GM12878 (cell line): Measurements from ENCODE around the gene C19orf38. TPM values are rescaled to one million over a fixed set of nuclear protein-coding genes. Genes with fewer than 3 reads are reported as not detected.

Experiments
- ATAC-seq: fragments of 200-7000 bp; cut with Tn5 transposase; 3 replicates; pipeline ENCODE4 v1.9.1; 2020; ENCODE audit warnings: mild to moderate bottlenecking, moderate library complexity
- BruUV-seq: library from RNA; stranded (reverse); fragments of 400-500 nt; replicated peaks from 2 replicates; lab custom pipeline; 2021; lab: Mats Ljungman, UMichigan
- CTCF ChIA-PET: fragments of 300-600 bp; sonication (Branson Sonifier 250); formaldehyde crosslinking; extraction: SDS; loops from one replicate; lab custom pipeline; 2021; ENCODE audit warnings: inconsistent platforms; lab: Yijun Ruan, JAX
- POLR2A ChIA-PET: fragments of 350-600 bp; formaldehyde crosslinking; extraction: SDS; loops from one replicate; lab custom pipeline; 2021; ENCODE audit warnings: inconsistent platforms; lab: Charles Lee
- RAD21 ChIA-PET: fragments of 300-600 bp; sonication (Branson Sonifier 250); formaldehyde crosslinking; loops from one replicate; lab custom pipeline; 2023; ENCODE audit warnings: antibody characterized with exemption; ENCODE audit not compliant: unreplicated experiment; lab: Charles Lee
- SMC1A ChIA-PET: fragments of 300-600 bp; sonication (Branson Sonifier 250); formaldehyde crosslinking; loops from one replicate; lab custom pipeline; 2023; ENCODE audit not compliant: unreplicated experiment, uncharacterized antibody; lab: Charles Lee
- DNase-seq: peaks from one replicate; pipeline ENCODE4 v3.0.0-alpha.2; 2011; ENCODE audit warnings: low read depth, low spot score
- FAIRE-seq: peaks from 3 replicates; lab custom pipeline; 2011; peaks lifted over from hg19 to GRCh38; lab: Jason Lieb, UNC
- H2AFZ ChIP-seq: 2 replicates; pipeline ENCODE4 v1.6.0; 2011; ENCODE audit warnings: low read depth, low read length, control low read depth; ENCODE audit not compliant: control insufficient read depth
- H3K27ac ChIP-seq: 2 replicates; pipeline ENCODE4 v1.5.1; 2011; ENCODE audit warnings: control low read depth; ENCODE audit not compliant: control insufficient read depth, insufficient read depth
- H3K27me3 ChIP-seq, 2 experiments: replicated peaks in 1 of 2; 2 replicates each; pipeline versions ENCODE4 v1.6.0 to v1.6.1; 2011; ENCODE audit warnings: low read length in 1 of 2; ENCODE audit not compliant: control insufficient read depth in 2 of 2, insufficient read depth in 2 of 2
- H3K36me3 ChIP-seq, 2 experiments: 2 replicates each; pipeline ENCODE4 v1.5.1; 2011; ENCODE audit warnings: low read length in 1 of 2; ENCODE audit not compliant: control insufficient read depth in 2 of 2, insufficient read depth in 2 of 2
- H3K4me1 ChIP-seq: 2 replicates; pipeline ENCODE4 v1.6.1; 2011; ENCODE audit warnings: mild to moderate bottlenecking, low read length, moderate library complexity, mixed read lengths; ENCODE audit not compliant: control insufficient read depth, insufficient read depth
- H3K4me2 ChIP-seq: 2 replicates; pipeline ENCODE4 v1.6.0; 2011; ENCODE audit warnings: control low read depth; ENCODE audit not compliant: control insufficient read depth, insufficient read depth
- H3K4me3 ChIP-seq: fragments of 200-600 bp; sonication (generic); 2 replicates; pipeline ENCODE4 v1.5.1; 2016
- H3K79me2 ChIP-seq: 2 replicates; pipeline ENCODE4 v1.6.0; 2011; ENCODE audit warnings: low read length; ENCODE audit not compliant: control insufficient read depth, insufficient read depth
- H3K9ac ChIP-seq: 2 replicates; pipeline ENCODE4 v1.8.0; 2011; ENCODE audit warnings: low read length, control low read depth, mixed read lengths; ENCODE audit not compliant: control insufficient read depth, insufficient read depth
- H3K9me3 ChIP-seq: replicated peaks from 3 replicates; pipeline ENCODE4 v1.5.1; 2011; ENCODE audit warnings: mild to moderate bottlenecking, low read length; ENCODE audit not compliant: control insufficient read depth, insufficient read depth
- H4K20me1 ChIP-seq: 2 replicates; pipeline ENCODE4 v1.6.0; 2011; ENCODE audit not compliant: control insufficient read depth, insufficient read depth
- BCL3 ChIP-seq: IDR thresholded peaks from 2 replicates; pipeline ENCODE4 v1.6.1; 2011; ENCODE audit warnings: borderline replicate concordance, low read depth, mild to moderate bottlenecking, moderate library complexity, low read length; ENCODE audit not compliant: insufficient read depth, poor library complexity, severe bottlenecking
- LARP7 ChIP-seq: fragments of 450-650 bp; IDR thresholded peaks from 2 replicates; pipeline ENCODE4 v1.6.1; 2017; ENCODE audit warnings: mild to moderate bottlenecking
- NBN ChIP-seq: fragments of 450-650 bp; IDR thresholded peaks from 2 replicates; pipeline ENCODE4 v1.6.1; 2016
- PBX3 ChIP-seq: IDR thresholded peaks from 2 replicates; pipeline ENCODE4 v1.6.1; 2011; ENCODE audit warnings: mild to moderate bottlenecking, low read depth, low read length, moderate library complexity; ENCODE audit not compliant: insufficient replicate concordance
- POLR2A ChIP-seq: IDR thresholded peaks from 2 replicates; pipeline ENCODE4 v1.6.1; 2011; ENCODE audit warnings: low read depth, mild to moderate bottlenecking, low read length
- SUPT20H ChIP-seq: IDR thresholded peaks from 2 replicates; pipeline ENCODE4 v1.6.1; 2011; ENCODE audit warnings: low read depth, mild to moderate bottlenecking, low read length, moderate library complexity, borderline replicate concordance; ENCODE audit not compliant: control insufficient read depth
- WGBS: methylation state at CpG from one replicate; pipeline ENCODE4 v1.1.6; 2016; ENCODE audit warnings: low lambda C conversion rate; ENCODE audit not compliant: insufficient replicate concordance, insufficient coverage; ENCODE audit errors: missing lambda C conversion rate; 5-methylcytosine and 5-hydroxymethylcytosine counted together
- in situ Hi-C: fragments of 300-500 bp; cut with MboI; formaldehyde crosslinking; loops from 9 replicates; pipeline ENCODE4 v1.14.3; 2018; ENCODE audit warnings: mixed read lengths
- intact Hi-C: fragments of 100-400 bp; cut with micrococcal nuclease; formaldehyde crosslinking; loops from one replicate; pipeline ENCODE4 v1.14.2; 2022; ENCODE audit not compliant: unreplicated experiment
- polyA plus RNA-seq, 11 experiments: library from polyadenylated mRNA; depleted of rRNA in 4 of 11; unstranded in 6 of 11; stranded (reverse) in 5 of 11; fragments of >200 nt; fragmentation: Nextera tagmentation in 4 of 11; fragmentation: Illumina TruSeq in 1 of 11; extraction: Ambion mirVana in 4 of 11; extraction: Trizol in 1 of 11; gene quantifications; 1 replicate in 1 of 11; 2 replicates in 10 of 11; pipeline versions ENCODE4 v1.2.1 to v1.2.3, GENCODE V29; 2011 to 2016; ENCODE audit warnings: inconsistent platforms in 2 of 11, missing spikeins in 2 of 11, low read depth in 1 of 11
- total RNA-seq, 4 experiments: library from RNA; depleted of rRNA in 3 of 4; stranded (reverse); fragments of >200 nt in 3 of 4; fragmentation: Illumina TruSeq in 1 of 4; extraction: Trizol in 1 of 4; gene quantifications; 2 replicates each; pipeline versions ENCODE4 v1.2.1 to v1.2.3, GENCODE V29; 2013 to 2021

C19orf38 gene
- total and polyA plus RNA-seq, 10 of the 15 experiments (the other 5 are each of a cell fraction or from before 2014, with no cell fraction given) = 2.6 to 7.5 (median 5.0) TPM

- FAIRE-seq (no peak), ATAC-seq (no peak; the same call in 2 of the 3 replicates), DNase-seq (no peak)
- Histone ChIP-seq H3K9me3 (no peaks in the 10 kb centered on the region), H3K79me2 (no peaks in the 10 kb centered on the region), H3K4me2 (no peak overlapping the region), H3K27me3 (no peaks in the 10 kb centered on the region), H3K27ac (no peak overlapping the region), H3K9ac (no peak overlapping the region), H4K20me1 (no peaks in the 10 kb centered on the region), H2AFZ (no peak overlapping the region), H3K36me3 (peaks cover 4 to 20% of the 10 kb centered on the region in 2 experiments; a peak in 3 of 4 replicates), H3K4me1 (peaks cover under 1% of the 10 kb centered on the region; the same call in 1 of the 2 replicates), H3K4me3 (no peak overlapping the region)
- SMC1A ChIA-PET = interaction anchor here (0.7 kb wide), 1 partner anchor 128 kb away, joined by 3 read pairs; no protein-coding TSS in a partner anchor
- RAD21 ChIA-PET = interaction anchor here (2.4 kb wide), 1 partner anchor 112 kb away, joined by 12 read pairs; the partner anchor contains the start of gene DNM2
- POLR2A ChIA-PET = no interaction called here
- intact Hi-C loops (no loop called here), in situ Hi-C loops (no loop called here)
- 97% methylated on average over 14 of the region's 16 CpGs for WGBS
- CTCF ChIA-PET = interaction anchor here (1.2 to 1.4 kb wide), 2 partner anchors 112 to 116 kb away, joined by 3 to 6 read pairs; partner anchors contain the start of gene DNM2
- TF ChIP-seq SUPT20H = no peak
- no peak for TF ChIP-seq NBN
- TF ChIP-seq BCL3 = no peak
- TF ChIP-seq POLR2A = 0 out of 2 replicates have a peak, but pooled peaks have one; percentile 5
- no peak for TF ChIP-seq LARP7
- no peak for TF ChIP-seq PBX3
- BruUV-seq = no TSS peak
Observed at GRCh38 chr19:10829967-10830366, 18.2 kb upstream of the C19orf38 start.
